Kidney epithelial cell (primary cell): Measurements from ENCODE around the gene VPS33B. TPM values are rescaled to one million over a fixed set of nuclear protein-coding genes. Genes with fewer than 3 reads are reported as not detected.

Experiments used
- DNase-seq: peaks from one replicate; pipeline ENCODE4 v3.0.0-alpha.2; 2010; ENCODE audit warnings: low read depth
- H3K27me3 ChIP-seq: 2 replicates; pipeline ENCODE4 v1.6.0; 2011; ENCODE audit warnings: low read length; ENCODE audit not compliant: control insufficient read depth, insufficient read depth
- H3K36me3 ChIP-seq: 2 replicates; pipeline ENCODE4 v1.5.1; 2011; ENCODE audit warnings: low read length; ENCODE audit not compliant: control insufficient read depth, insufficient read depth
- H3K4me3 ChIP-seq: 2 replicates; pipeline ENCODE4 v1.5.1; 2011; ENCODE audit warnings: low read depth, mild to moderate bottlenecking, control low read depth, low read length
- CTCF ChIP-seq: IDR thresholded peaks from 2 replicates; pipeline ENCODE4 v1.5.1; 2011; ENCODE audit warnings: mild to moderate bottlenecking, moderate library complexity, low read length, control low read depth, inconsistent platforms; ENCODE audit not compliant: insufficient read depth, poor library complexity, severe bottlenecking
- total RNA-seq: library from RNA; depleted of rRNA; stranded (reverse); fragments of >200 nt; gene quantifications from 2 replicates; pipeline ENCODE4 v1.2.3, GENCODE V29; 2015

Gene VPS33B
- total RNA-seq, 1 donor from 2014 or later = 15.5 TPM

- no peak for TF ChIP-seq CTCF
- no peak for DNase-seq
- Histone ChIP-seq H3K27me3 (no peaks in the 10 kb centered on the region), H3K36me3 (no peaks in the 10 kb centered on the region), H3K4me3 (no peak overlapping the region)
These were observed 43.1 kb upstream of the VPS33B start for GRCh38 chr15:91065505-91065904.

DNA sequence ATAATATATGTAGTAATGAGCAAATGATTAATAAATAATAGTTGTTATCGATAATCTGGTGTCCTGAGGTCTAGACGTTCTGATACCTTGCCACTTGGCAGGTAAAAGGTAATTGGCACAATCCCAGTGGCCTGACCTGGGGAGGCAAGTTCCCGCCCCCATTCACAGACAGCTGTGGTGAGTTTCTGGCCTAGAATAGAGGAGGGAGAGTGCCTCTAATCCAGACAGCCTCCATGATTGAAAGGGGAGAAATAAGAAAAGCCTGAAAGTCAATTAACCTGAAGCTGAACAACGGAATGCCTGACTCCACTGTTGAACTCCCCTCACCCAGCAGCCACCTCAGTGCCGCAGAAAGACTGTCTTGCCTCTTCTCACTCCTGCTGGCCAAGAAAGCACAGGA is 39.6 kb upstream of the VPS33B start:
- TF ChIP-seq CTCF = no peak
- H3K27me3 ChIP-seq = peaks cover 2% of the 10 kb centered on the region
- H3K36me3 ChIP-seq = no peaks in the 10 kb centered on the region
- DNase-seq = no peak
- H3K4me3 ChIP-seq = no peak overlapping the region

- Histone ChIP-seq H3K27me3 (peaks cover 2% of the 10 kb centered on the region), H3K36me3 (no peaks in the 10 kb centered on the region), H3K4me3 (no peak overlapping the region)
- no peak for DNase-seq
- TF ChIP-seq CTCF = no peak
These were observed 38.8 kb upstream of the VPS33B start for GRCh38 chr15:91061230-91061629.

- H3K27me3 ChIP-seq = peaks cover 11% of the 10 kb centered on the region
- H3K4me3 ChIP-seq = no peak overlapping the region
- TF ChIP-seq CTCF = peak; percentile 79
- H3K36me3 ChIP-seq = no peaks in the 10 kb centered on the region
- peak; percentile 7 for DNase-seq
These were observed 33.3 kb upstream of the VPS33B start for GRCh38 chr15:91055548-91056331.

DNA sequence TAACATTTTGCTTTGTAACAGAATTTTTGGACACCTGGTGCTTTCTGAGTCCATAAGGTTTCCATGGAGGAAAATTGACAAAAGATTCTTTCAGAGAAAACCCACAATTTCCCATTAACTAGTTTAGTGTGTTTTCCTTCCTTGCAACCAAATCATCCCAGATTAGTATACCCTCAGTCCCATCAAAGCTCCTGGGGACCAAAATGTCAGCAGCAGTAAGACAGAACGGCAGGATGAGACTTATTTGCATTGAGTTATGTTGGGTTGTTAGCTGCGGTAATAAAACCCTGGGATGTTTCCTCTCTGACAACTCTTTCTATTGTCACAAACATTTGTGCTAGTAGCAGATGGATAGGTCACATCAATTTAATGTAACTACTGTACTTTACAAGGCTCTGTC is 32.4 kb upstream of the VPS33B start:
- no peak for DNase-seq
- H3K27me3 ChIP-seq = peaks cover 11% of the 10 kb centered on the region
- H3K36me3 ChIP-seq = no peaks in the 10 kb centered on the region
- no peak for TF ChIP-seq CTCF
- no peak overlapping the region for H3K4me3 ChIP-seq

GRCh38 chr15:91051248-91051647 is 28.9 kb upstream of the VPS33B start:
- Histone ChIP-seq H3K36me3 (no peaks in the 10 kb centered on the region), H3K4me3 (no peak overlapping the region), H3K27me3 (peaks cover 9% of the 10 kb centered on the region)
- DNase-seq = no peak
- TF ChIP-seq CTCF = no peak
